Heart right ventricle (tissue), 16 donors: ENCODE data around the gene GATC. TPM values are rescaled to one million over a fixed set of nuclear protein-coding genes. Genes with fewer than 3 reads are reported as not detected.
A peak's percentile ranks its signal among the peaks of the same experiment; 100 is the strongest.

ENCODE experiments used
- ATAC-seq, 8 donors: fragments of 200-7000 bp; cut with Tn5 transposase; one replicate each; pipeline ENCODE4 v1.9.1; 2020; ENCODE audit warnings: mild to moderate bottlenecking in 8 of 8, moderate library complexity in 8 of 8, moderate number of reproducible peaks in 1 of 8
- DNase-seq, 2 donors: peaks; one replicate each; pipeline ENCODE4 v3.0.0-alpha.2; 2020
- H3K27ac ChIP-seq, 10 donors: fragments of 200-600 bp; sonication (generic) in 2 of 10; one replicate each; pipeline versions ENCODE4 v1.5.0 to v1.8.0; 2020 to 2022; ENCODE audit warnings: mild to moderate bottlenecking in 3 of 10
- H3K27me3 ChIP-seq, 7 donors: fragments of 200-600 bp; one replicate each; pipeline ENCODE4 v1.8.0; 2021 to 2022; ENCODE audit warnings: mild to moderate bottlenecking in 2 of 7
- H3K36me3 ChIP-seq, 9 donors: fragments of 200-600 bp; sonication (generic) in 1 of 9; one replicate each; pipeline versions ENCODE4 v1.5.0 to v1.8.0; 2020 to 2022; ENCODE audit warnings: mild to moderate bottlenecking in 2 of 9
- H3K4me1 ChIP-seq, 9 donors: fragments of 200-600 bp; sonication (generic) in 1 of 9; one replicate each; pipeline versions ENCODE4 v1.5.0 to v1.8.0; 2020 to 2022; ENCODE audit warnings: mild to moderate bottlenecking in 4 of 9
- H3K4me3 ChIP-seq, 10 donors: fragments of 200-600 bp; sonication (generic) in 2 of 10; one replicate each; pipeline versions ENCODE4 v1.5.0 to v1.8.0; 2020 to 2022; ENCODE audit warnings: mild to moderate bottlenecking in 7 of 10, moderate library complexity in 2 of 10
- H3K9me3 ChIP-seq, 11 donors: fragments of 200-600 bp in 10 of 11; sonication (generic) in 2 of 11; one replicate each; pipeline versions ENCODE4 v1.5.0 to v1.8.0; 2013 to 2022; ENCODE audit warnings: mild to moderate bottlenecking in 2 of 11, control low read depth in 1 of 11, moderate library complexity in 1 of 11
- WGBS, 2 donors: extraction: QIAGEN DNeasy Blood & Tissue Kit; methylation state at CpG; one replicate each; pipeline ENCODE4 v1.1.7; 2013; ENCODE audit warnings: inconsistent platforms in 1 of 2; 5-methylcytosine and 5-hydroxymethylcytosine counted together
- intact Hi-C, 10 donors: fragments of 100-400 bp; cut with DNase I; formaldehyde crosslinking; loops; one replicate each; pipeline versions ENCODE4 v1.11.1 to v1.14.2; 2022
- polyA plus RNA-seq, 2 donors: library from polyadenylated mRNA; stranded (reverse); fragments of 200-250 nt; gene quantifications; one replicate each; pipeline ENCODE4 v1.2.3, GENCODE V29; 2013
- total RNA-seq, 10 donors: library from RNA; stranded (reverse); fragmentation: NEBNext Ultra II Directional in 3 of 10; extraction: Animal tissue kit (Norgen Biotek cat#: 25700) in 3 of 10; gene quantifications; one replicate each; pipeline versions ENCODE4 v1.2.1 to v1.2.4, GENCODE V29; 2021 to 2023
- TF ChIP-seq, protein P1 (sequence below), 9 donors: fragments of 200-600 bp; sonication (generic) in 2 of 9; IDR thresholded peaks; one replicate each; pipeline versions ENCODE4 v1.5.0 to v1.8.0; 2021 to 2022; ENCODE audit warnings: antibody characterized with exemption in 9 of 9, mild to moderate bottlenecking in 5 of 9, moderate library complexity in 1 of 9
- donor health status: Arrhythmogenic right ventricular cardiomyopathy.
- donor health status: ischemic (EF 13 %, LVEDD 7.1; RV severe dilation, severe dysfunction).
- donor health status: healthy with polysubstance abuse.
- donor health status: DM: no; HTN: yes; CAD: no.
- donor health status: DM: no; HTN: no; CAD: no.
- donor health status: ischemic (EF 25% LVEDD 6.9; RV normal size, moderate dysfunction).
- donor health status: ischemic (EF 25% LVEDD 5.7; RV mildly dilated, moderate dysfunction).
- donor health status: healthy.
- donor health status: DM: yes; HTN: yes; CAD: no.
- donor health status: Ischemic cardiomyopathy.
- donor health status: ischemic (EF 35%, LVEDD 5.7; RV mildly dilated, moderate dysfunction).
- donor health status: nonischemic (EF 11% LVEDD 7.7; RV severe dilation, severe dysfunction).
- donor health status: DM: yes; HTN: yes; CAD: no.
- donor health status: PGD.
- donor health status: ischemic (EF 29% LVEDD 5.4; RV normal size, mild dysfunction).
- donor health status: nonischemic (EF 23%, LVEDD 6.1; RV moderate dilation, normal function).

GATC gene
- total and polyA plus RNA-seq, 12 donors = 6.0 to 17.0 (median 10.3) TPM

- no peaks in the 10 kb centered on the region for H3K9me3 ChIP-seq
- peaks cover 0 to 6% (median 0%) of the 10 kb centered on the region in 9 donors for H3K4me1 ChIP-seq
- TF ChIP-seq, protein P1, sequence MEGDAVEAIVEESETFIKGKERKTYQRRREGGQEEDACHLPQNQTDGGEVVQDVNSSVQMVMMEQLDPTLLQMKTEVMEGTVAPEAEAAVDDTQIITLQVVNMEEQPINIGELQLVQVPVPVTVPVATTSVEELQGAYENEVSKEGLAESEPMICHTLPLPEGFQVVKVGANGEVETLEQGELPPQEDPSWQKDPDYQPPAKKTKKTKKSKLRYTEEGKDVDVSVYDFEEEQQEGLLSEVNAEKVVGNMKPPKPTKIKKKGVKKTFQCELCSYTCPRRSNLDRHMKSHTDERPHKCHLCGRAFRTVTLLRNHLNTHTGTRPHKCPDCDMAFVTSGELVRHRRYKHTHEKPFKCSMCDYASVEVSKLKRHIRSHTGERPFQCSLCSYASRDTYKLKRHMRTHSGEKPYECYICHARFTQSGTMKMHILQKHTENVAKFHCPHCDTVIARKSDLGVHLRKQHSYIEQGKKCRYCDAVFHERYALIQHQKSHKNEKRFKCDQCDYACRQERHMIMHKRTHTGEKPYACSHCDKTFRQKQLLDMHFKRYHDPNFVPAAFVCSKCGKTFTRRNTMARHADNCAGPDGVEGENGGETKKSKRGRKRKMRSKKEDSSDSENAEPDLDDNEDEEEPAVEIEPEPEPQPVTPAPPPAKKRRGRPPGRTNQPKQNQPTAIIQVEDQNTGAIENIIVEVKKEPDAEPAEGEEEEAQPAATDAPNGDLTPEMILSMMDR (IDR thresholded peaks at IDR 0.05) = no peak
- H3K27ac ChIP-seq = no peak overlapping the region
- no peak for DNase-seq
- no peak overlapping the region for H3K4me3 ChIP-seq
- H3K27me3 ChIP-seq = peaks cover 0 to 27% (median 11%) of the 10 kb centered on the region in 7 donors
- peak in 4 of 8 donors; percentile 29 to 44 (median 40) for ATAC-seq
- 21% methylated on average over 13 of the region's 13 CpGs for WGBS, 2 donors
- intact Hi-C loops = no loop called here
- no peaks in the 10 kb centered on the region for H3K36me3 ChIP-seq
Measured at GRCh38 chr12:120402217-120402616, 44.0 kb upstream of the GATC start.

DNA sequence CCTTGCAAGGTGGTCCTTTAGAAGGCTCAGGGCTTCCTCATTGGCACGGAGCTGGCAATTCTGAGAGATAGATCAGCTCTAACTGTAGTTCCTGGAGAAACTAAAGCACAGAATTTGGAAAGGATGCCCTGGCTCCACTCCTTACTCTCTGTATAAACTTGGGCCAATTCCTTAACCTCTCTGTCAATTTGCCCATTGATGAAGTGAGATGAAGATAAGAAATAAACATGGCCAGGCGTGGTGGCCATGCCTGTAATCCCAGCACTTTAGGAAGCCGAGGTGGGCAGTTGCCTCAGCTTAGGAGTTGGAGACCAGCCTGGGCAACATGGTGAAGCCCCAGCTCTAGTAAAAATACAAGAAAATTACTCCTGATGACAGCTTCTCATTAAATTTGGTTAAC lies 42.4 kb upstream of the GATC start:
- peaks cover 0 to 11% (median 0%) of the 10 kb centered on the region in 7 donors for H3K27me3 ChIP-seq
- no peaks in the 10 kb centered on the region for H3K9me3 ChIP-seq
- ATAC-seq (no peak), DNase-seq (no peak)
- no peak overlapping the region for H3K27ac ChIP-seq
- H3K36me3 ChIP-seq = no peaks in the 10 kb centered on the region
- intact Hi-C loops = no loop called here
- WGBS, 2 donors = 74 to 83% methylated on average over 3 of the region's 3 CpGs
- H3K4me1 ChIP-seq = peaks cover 0 to 6% (median 0%) of the 10 kb centered on the region in 9 donors
- H3K4me3 ChIP-seq = no peak overlapping the region
- TF ChIP-seq, protein P1 (IDR thresholded peaks at IDR 0.05) = no peak

DNA sequence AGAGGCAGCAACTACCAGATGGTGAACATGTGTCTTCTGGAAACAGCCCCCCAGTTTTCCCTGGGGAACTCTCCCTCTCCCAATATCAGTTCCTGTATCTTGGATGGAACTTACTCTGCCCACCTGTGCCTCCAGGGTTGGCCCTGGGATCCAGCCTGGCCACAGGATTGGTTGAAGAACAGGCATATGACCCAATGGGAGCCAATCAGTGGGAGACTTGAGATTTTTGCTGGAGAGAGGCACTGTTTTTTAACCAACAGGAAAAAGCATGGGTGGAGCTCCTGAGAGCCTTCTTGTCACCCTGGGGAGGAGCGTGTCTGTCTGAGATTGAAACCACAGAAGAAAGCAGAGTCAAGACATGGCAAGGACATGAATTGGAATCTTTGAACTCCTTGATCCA lies 42.0 kb upstream of the GATC start:
- TF ChIP-seq, protein P1 (IDR thresholded peaks at IDR 0.05) = no peak
- WGBS, 2 donors = 60 to 75% methylated on average over 1 of the region's 1 CpG
- intact Hi-C loops = no loop called here

DNA sequence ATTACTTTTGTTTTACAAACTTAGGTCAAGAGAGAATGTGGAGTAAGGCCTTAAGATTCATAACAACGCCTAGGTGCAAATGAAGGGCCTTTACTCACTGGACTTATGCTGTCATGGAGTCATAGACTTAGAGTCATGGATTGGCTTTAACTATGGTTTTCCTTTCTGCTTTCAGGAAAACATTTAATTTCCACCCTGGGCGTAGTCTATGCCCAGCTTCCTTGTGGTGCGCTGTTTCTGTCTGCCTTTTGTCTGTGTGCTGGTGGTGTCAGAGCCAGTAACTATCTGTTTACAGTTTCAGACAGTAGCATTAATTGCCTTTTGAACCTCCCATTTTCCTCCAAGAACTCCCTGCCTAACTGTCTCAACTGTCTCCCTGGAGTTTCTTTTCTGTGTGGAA lies 40.2 kb upstream of the GATC start:
- 76 to 81% methylated on average over 3 of the region's 3 CpGs for WGBS, 2 donors
- intact Hi-C loops = no loop called here
- H3K36me3 ChIP-seq = no peaks in the 10 kb centered on the region
- no peaks in the 10 kb centered on the region for H3K27me3 ChIP-seq
- H3K4me1 ChIP-seq = peaks cover 0 to 6% (median 0%) of the 10 kb centered on the region in 9 donors
- TF ChIP-seq, protein P1 (IDR thresholded peaks at IDR 0.05) = no peak
- no peaks in the 10 kb centered on the region for H3K9me3 ChIP-seq
- no peak overlapping the region for H3K4me3 ChIP-seq
- ATAC-seq (no peak), DNase-seq (no peak)
- H3K27ac ChIP-seq = no peak overlapping the region

More for the DNA sequence above, 42.0 kb upstream of the GATC start:
- DNase-seq (no peak), ATAC-seq (no peak)
- peaks cover 0 to 9% (median 0%) of the 10 kb centered on the region in 7 donors for H3K27me3 ChIP-seq
- peaks cover 0 to 6% (median 0%) of the 10 kb centered on the region in 9 donors for H3K4me1 ChIP-seq
- H3K27ac ChIP-seq = no peak overlapping the region
- H3K4me3 ChIP-seq = no peak overlapping the region
- H3K36me3 ChIP-seq = no peaks in the 10 kb centered on the region
- H3K9me3 ChIP-seq = no peaks in the 10 kb centered on the region
